HG03108 (cell line): ENCODE data around the gene MAST4.

Source experiments
- ATAC-seq: cut with Tn5 transposase; IDR thresholded peaks from one replicate; pipeline ENCODE4 v1.9.1; 2021; ENCODE audit warnings: moderate library complexity; ENCODE audit not compliant: unreplicated experiment

The MAST4 gene

DNA sequence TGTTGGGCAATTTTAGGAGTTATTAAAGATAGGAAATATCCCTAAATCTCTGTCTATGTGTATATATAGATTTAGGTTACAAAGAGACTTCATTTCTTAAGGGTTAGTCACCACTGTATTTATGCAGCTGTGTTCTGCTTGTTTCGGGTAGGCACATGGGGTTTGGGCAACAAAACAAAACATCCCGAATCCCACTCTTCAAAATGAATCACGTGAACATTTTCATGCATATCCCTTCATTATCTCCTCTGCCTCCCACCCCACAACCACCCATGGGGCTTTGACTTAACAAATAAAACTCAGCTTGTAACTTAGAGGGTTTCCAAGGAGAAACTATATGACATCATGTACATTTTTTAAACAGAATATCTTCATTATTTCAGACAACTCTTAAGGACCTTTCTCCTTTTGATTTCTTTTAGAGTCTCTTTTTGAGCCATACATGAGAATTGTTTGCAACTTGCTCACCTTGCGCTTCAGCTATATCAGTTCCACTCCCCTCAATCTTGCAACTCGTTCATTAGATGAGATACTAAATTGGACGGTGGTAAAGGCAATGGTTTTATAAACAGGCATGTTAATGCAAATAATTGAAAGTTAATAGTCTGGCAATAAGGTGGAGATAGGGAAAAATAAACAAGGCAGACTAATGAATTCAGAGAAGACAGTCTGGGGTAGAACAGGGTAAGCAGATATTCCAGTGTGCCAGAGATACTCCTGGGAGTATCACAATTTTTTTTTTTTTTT, 463.7 kb downstream of the MAST4 start:
- no peak for ATAC-seq

DNA sequence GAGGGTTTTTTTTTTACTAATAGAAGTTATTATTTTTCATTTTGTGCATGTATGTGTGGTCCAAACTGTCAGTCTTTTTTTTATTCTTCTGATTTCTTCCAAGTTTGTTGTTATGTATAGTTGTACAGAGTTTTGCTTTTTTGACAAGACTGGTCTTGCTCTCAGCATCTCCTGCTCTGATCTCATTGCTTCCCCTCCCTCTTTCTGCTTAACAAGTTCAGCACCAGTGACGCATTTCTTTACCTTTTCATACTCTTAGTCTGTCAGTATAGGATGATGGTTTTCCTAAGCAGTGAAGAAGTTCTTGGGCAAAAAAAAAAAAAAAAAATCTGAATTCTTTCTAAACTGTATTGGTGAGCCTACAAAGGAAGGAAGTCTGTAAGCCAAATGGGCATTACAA, 465.3 kb downstream of the MAST4 start:
- no peak for ATAC-seq

DNA sequence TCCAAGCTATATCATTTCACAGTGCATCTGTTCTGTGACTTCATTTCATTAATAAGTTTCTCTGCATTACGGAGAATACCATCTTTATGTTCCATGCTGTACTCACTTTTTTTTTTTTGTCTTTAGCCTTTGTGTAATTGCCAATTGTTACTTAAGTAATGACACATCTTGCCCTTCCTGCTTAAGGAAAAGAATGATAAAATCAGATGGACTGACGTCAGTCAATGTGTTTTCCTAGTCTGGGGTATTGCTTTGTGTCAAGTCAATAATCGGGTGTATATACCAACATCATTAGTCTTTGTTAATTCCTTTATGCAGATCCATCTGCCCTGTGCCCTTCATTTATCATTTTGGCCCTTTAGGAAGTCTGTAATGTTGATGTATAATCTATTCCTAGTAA, 466.9 kb downstream of the MAST4 start:
- ATAC-seq, result no peak

DNA sequence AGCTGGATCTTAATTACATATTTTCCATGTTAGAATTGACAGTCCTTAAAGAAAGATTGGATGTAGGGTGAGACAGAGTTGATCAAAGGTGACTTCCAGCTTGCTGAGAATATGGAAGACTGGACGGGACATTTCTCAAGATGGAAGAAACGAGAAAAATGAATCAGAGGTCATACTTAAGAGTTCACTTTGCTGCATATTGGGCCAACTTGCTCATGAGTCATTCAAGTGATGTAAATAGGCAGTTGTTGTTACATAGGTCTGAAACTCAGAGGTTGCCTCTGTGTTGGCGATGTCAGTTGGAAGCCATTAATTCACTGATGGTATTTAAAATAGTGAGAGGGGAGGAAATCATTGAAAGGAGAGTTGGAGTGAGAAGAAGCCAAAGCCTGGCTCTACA, 467.6 kb downstream of the MAST4 start:
- ATAC-seq, result no peak

DNA sequence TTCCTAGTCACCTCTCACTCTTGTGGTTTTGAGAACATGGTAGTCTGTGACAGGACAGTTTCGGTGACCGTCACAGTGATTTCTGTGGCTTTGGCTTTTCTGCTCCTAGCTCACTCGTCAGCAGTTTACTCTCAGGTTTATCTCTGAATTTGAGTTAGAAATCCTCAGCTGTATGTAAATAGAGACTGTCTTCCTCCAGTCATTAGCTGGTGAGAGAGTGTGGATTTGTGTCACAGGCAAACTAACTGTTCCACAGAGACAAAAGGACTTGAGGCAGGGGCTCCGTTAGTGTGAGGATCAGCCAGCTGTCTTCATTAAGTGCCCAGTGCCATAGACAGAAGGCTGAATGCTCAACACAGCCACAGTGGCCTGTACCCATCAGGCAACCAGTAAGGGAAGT, 469.0 kb downstream of the MAST4 start:
- no peak for ATAC-seq

DNA sequence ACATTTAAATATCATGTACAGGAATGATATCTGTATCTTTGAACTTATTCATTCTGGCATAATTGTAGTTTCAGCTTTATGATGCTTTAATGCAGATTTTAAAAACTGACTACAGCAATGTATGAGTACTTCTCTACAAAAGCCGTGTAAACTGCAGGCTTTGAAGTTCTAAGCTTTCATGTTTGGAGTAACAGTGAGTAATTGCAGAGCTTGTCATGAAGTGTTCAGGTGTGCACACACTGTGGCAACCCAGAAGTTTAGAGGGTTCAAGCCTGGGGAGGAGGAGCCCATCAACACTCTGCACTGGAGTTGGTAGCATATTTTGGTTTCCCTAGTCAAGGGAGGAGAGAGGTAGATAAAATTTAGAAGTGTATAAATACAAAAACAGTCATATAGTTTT, 469.5 kb downstream of the MAST4 start:
- no peak for ATAC-seq

DNA sequence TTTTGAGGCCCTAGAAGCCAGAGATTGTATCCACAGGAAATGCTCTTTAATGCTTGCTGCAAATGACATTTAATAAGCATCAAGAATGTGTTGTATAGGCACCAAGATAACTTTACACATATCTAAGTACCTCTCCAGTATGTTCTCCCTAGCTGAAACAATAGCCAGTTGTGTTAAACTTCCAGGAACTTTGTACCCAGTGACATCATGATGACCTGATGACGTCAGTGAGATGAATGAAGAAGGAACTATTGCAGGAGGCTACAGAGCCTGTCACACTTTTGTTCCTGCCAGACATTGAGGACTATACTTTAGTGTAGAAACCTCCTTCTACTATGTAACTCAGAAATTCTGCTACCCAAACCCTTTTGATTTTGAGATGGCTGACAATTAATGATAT, 470.6 kb downstream of the MAST4 start:
- no peak for ATAC-seq

DNA sequence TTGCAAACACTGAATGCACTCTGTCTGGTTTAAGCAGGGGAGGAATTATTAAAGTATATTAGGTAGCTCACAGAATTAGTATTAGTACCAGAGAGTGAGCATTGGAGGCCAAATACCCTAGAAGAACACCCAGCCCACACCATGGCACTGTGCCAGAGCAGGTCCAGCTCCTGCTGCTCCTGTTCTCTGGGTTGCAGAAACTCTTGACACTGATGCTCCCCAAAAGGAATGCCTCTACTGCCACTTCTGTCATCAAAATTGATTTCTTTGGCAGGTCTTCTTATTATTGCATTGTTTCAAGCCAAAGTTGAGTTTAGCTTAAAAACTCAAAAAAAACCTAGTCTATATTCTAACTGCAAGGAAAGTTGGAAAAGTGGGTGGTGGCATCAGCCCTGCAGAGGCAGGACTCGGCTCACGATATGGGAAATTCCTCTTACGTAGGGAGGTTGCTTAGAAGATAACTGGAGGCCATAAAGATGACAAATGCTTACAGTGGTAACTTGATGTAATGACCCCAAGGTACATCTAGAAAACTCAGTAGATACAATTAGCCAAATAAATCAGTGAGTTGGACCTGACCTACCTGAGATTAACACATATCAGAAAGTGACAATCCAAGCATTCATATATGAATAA, 477.0 kb downstream of the MAST4 start:
- ATAC-seq, result no peak

DNA sequence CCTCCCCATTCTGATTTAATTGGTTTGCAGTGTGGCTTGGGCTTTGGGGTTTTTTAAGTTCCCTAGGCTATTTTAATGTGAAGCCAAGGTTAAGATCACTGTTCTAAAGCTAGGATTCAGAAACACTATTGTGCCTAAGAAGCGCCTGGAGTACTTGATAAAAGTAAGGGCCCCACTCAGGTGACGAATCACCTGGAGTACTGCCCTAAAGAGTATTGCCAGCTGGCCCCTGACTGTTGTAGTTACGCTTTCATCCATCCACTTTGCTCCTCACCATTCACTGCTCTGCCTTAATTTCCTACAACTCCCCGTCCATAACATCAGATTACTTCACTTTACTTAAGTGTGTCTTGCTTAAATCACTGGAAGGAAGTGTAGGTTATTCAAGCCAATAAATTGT, 481.1 kb downstream of the MAST4 start:
- ATAC-seq, result no peak

DNA sequence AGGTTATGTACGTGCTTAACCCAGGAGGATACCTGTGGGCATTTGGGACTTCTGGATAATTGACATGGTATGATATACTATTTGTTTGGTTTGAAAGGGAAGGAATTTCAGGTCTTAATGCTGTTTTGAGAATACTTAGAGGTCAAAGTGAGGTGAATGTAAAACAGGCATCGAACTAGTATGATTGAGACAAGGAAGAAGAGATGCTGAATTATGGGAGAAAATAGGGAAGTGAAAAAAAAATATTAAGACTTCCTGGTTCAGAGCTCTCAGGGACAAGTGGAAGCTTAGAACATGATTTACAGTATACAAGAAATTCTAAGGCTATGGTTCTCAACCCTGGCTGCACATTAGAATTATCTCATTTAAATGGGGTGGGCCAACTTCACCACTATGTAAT, 485.1 kb downstream of the MAST4 start:
- no peak for ATAC-seq

DNA sequence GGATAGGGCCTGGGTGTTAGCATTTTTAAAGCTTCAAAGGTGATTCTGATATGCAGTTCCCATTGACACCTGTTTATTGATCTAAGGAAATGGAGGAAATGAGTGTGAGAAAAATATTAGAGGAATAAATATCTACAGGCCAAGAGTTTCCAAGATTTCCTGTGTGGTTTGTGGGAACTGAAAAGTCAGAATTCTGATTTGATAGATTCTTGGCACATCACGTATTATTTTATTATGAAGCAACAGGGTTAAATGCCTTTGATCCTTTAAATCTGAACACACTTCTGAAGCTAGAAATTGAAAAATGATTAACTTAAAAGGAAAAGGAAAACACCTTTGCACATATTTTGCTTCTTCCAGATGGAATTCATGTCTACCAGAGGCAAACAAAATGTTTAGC, 486.7 kb downstream of the MAST4 start:
- ATAC-seq, result no peak

DNA sequence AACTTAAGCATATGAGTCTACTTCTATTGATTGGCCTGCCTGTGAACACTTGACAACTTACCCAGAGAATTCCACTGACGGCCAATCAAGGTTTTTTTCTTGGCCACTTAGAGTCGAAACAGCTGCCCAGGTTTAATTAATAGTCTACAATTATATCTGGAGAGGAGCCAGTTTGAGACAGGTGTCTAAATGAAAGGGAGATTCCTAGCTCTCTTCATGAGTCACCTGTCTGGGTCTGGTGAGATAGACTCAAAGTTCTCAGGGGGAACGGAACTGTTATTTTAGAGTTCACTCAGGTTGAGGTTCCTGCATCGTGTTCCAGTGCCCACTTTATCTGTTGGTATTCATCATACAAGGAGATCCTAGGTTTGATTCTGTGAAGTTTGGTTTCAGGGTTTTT, 489.4 kb downstream of the MAST4 start:
- ATAC-seq, result no peak

DNA sequence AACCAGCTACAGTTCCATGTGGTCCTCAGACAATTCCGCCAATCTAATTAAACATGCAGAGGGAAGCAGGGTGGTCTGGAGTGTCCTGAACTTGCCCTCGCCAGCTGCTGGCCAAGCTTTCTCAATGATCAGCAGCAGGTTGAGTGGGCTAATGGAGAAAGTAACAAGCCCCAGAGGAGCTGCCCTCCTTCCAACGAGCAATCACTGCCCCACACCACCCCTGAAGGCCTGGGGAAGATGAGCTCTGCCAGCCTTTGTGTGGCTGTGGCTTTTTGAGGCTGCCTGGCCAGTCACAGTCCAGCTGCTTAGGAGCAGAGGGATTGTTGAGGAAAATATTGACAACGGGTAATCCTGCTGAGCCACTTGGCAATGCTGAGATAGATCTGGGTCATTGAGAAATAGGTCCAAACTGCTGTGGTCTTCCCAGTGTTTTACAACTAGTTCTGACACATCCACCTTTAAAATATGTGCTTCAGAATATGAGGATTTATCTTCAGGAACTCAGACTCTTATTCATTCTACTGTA, 493.1 kb downstream of the MAST4 start:
- no peak for ATAC-seq

DNA sequence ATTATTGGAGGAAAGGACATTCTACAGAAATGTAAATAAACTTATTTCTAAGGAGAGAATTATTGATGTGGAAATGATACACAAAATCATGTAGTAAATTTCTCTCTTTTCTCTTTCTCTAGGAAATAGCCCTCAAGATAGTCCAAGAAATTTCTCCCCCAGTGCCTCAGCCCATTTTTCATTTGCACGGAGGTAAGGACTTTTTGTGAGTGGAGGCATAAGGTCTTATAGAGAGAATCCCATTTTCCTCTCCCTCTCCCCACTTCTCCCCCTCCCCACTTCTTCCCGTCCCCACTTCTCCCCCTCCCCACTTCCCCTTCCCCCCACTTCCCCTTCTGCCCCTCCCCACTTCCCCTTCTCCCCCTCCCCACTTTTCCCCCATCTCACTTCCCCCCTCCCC, 493.8 kb downstream of the MAST4 start:
- no peak for ATAC-seq

DNA sequence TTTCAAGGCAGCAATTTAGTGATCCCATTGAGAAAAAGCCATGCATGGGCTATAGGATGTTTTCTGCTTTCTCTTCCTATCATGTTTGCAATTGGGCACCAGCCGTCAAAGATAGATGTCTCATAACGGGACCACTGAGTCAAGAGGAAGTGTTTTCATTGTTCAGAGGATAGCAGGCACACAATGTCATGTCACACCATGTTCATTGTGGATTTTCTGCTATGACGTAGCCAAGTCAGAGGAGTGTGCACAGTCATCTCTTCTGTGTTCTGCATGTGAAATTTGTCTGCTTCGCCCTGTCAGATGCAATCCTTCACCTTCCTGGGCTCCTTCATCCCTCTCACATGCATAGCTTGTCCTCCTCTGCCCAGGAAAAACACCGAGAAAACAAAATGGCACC, 494.4 kb downstream of the MAST4 start:
- ATAC-seq, result no peak

DNA sequence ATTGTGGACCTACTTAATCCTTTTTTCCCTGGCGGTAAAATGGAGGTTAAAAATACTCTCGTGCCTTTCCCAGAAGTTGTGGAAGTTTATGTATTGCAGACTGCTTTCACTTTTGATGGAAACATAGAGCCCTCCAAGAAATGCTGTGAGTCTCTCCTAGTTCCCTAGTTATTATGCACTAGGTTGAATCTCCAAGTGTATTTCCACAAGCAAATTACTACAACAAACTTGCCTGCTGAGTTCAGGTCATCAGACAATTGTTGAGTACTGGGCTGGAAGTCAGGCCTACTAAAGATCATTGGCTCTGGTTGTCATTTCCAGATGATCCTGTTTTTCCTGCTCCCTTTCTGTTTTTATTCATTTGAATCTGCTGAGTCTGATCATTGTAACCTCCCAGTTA, 496.3 kb downstream of the MAST4 start:
- ATAC-seq, result no peak

DNA sequence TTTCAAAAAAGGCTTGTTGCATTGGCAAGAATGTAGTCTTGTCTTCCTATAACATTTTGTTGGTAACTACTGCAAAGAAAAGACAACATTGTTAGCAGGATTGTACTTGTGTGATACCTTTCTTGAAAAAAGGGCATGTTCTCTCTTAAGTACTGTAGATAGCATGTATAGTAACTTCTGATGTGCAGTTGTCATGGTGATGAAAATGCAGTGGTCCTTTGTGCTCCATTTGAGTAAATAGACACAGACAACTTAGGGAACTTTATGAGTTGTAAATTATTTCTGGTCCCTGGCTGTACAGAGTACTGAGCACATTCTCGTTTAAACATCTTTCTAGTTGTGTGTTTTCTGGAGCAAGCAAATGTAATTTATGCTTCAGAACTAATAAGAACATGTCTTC, 497.1 kb downstream of the MAST4 start:
- no peak for ATAC-seq

DNA sequence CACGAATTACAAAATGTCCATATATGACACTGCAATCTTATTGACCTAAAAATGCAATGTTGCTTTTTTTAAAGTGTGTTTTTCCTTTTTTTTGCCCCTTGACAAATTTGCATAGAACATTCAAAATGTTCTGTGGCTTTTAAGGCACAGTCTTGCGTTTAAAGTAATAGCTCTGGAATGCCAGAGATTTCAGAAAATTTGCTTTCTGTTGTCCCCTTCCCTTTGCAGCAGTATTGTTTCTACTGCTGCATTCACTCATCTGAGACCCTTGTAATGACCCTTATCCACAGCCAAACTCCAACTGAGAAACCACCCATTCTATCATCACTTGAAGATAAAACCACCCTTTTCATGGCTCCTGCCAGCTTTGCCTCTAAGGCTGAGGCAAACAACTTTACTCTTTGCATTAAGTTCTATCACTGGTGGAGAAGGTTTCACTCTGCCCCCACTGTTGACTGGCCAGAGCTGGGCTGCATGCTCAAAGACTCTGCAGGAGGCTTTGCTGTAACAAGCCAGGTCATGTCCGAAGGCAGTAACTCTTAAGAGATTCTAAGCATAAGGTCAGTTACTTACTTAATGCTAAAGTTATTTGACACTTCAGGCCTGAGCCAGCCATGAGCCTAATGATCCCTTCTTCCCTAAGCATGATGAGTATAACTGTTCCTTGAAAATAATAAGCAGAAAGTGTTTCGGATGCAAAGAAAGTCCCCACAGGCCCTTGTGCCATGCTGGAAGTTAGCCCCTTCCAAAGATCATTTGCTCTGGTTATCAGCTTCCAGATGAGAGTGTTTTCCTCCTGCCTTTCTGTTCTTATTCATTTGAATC, 498.5 kb downstream of the MAST4 start:
- ATAC-seq, result no peak

DNA sequence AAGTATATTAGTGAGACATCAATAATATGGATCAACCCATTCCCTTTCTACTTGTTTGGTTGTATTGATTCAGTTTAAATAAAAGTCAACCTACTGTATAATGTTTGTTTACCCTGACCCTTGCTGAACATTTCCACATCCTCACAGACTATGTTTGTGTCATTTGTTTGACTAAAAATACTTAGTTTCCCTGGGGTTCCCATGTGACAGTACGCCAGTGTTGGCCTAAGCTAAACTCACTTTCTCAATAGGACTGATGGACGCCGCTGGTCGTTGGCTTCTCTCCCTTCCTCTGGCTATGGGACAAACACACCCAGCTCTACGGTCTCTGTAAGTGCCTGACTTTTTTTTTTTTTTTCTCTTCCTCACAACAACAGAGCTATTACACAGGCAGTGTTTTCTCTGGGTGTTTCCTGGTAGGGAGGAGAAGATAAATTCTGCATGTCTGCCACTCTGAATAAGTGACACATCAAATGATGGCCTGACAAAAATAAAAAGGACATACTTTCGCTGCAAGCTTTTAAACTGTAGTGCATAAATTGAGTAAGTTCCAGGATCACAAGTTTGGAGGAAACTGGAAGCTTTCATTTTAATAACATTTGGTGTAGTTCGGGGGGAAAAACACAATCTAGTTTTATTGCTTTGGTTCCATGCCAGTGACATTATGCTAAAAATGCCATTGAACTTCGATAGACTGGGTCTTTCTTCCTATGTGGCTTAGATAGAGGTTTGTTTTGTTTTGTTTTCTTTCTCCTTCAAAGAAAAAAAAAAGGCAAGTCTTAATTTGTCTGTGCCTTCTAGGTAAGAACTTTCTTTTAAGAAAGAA, 499.4 kb downstream of the MAST4 start:
- no peak for ATAC-seq

DNA sequence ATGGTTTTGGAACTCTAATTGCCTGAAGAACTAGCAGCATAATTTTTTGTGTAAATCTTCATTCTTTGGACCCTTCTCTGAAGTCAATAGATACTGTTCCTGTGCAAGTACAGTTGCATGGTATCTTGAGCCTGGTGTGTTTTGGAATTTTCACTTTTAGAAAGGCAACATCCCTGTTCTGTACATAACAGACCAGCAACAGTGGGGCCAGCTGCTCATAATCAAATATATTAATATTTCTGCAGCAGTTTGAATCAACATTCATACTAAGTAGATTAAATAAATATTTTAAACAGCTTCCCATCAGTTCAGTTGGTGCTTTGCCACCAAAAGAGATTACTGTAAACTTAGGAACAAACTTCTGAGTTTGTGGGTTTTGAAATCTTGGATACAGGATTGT, 502.5 kb downstream of the MAST4 start:
- no peak for ATAC-seq

DNA sequence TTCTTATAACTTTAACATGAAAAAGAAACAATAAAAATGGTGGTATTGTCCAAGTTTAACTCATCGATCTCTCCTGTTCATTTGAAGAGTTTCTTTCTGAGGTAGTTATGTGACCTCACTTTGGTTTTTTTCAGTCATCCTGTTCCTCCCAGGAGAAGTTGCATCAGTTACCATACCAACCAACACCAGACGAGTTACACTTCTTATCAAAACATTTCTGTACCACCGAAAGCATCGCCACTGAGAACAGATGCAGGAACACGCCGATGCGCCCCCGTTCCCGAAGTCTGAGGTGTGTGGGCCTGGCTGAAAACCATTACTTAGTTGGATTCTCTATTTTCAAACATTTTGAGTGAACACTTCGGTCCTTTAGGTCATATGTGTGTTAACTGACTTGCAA, 504.1 kb downstream of the MAST4 start:
- no peak for ATAC-seq
